ENCODE results near the gene TNK1. TPM values are rescaled to one million over a fixed set of nuclear protein-coding genes. Genes with fewer than 3 reads are reported as not detected.

Gene TNK1
- total and polyA plus RNA-seq, 2 of the 8 experiments (the other 6 are each of a cell fraction or from before 2014, with no cell fraction given), result 7.6 to 9.5 TPM

DNA sequence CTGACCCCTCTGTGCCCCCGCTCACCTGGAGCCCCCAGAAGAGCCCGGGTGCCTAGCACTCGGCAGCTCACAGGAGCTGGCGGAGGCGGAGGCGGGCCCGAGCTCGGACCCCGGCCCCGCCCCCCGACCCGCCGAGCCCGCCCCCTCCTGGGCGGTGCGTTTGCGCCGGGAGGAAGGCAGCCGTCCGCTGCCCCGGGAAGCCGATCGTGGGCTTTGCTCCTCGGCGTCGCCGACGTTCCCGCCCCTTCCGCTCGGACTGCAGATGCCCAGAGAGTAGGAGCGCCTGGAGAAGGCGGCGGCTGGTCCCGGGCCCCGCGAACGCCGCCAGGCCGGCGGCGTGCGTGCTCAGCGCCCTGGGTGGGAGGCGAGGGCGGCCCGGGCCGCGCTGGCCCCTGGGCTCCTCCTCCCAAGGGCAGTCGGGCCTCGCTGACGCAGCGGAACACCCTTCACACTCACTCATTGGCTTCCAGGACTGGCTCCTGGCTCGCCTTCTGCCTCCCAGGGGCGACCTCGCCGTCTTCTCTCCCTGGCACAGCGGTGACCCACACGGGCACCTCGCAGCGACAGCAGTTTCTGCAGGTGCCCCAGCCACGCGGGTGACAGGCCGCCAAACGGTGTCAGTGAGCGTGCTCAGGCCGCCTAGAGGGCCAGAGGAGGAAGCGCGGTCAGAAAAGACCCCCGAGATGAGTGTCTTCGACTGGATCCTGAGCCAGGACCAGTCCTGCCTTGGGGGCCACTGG is 13.7 kb downstream of the TNK1 start, which contains the start of gene PLSCR3 (continued):
- TF ChIP-seq YY1 (IDR thresholded peaks at IDR 0.05; ENCODE audit: low read depth, low read length) (no peak), HDAC2 (IDR thresholded peaks at IDR 0.05; ENCODE audit: borderline replicate concordance in 1 of 2, low read depth in 2 of 2, low read length in 2 of 2) (peak in 1 of 2 experiments; percentile 63; a peak in 1 of 4 replicates), MAFK (IDR thresholded peaks at IDR 0.05; ENCODE audit: low read depth, low read length) (peak; percentile 9; the same call in 1 of the 2 replicates), POLR2A (IDR thresholded peaks at IDR 0.05; ENCODE audit: control extremely low read depth in 1 of 2, low read depth in 2 of 2, low read length in 2 of 2) (peak in 1 of 2 experiments; percentile 62; a peak in 1 of 3 replicates), GTF2F1 (IDR thresholded peaks at IDR 0.05; ENCODE audit: borderline replicate concordance, low read depth, low read length) (no peak), SIN3A (conservative IDR thresholded peaks at IDR 0.05 in 1 of 2, IDR thresholded peaks at IDR 0.05 in 1 of 2; ENCODE audit: low read depth in 1 of 2, low read length in 2 of 2) (peak; percentile 62 to 93; a peak in 3 of 4 replicates), PHF8 (conservative IDR thresholded peaks at IDR 0.05; ENCODE audit: low read depth, low read length) (peak; percentile 27; the same call in 1 of the 2 replicates), CTBP2 (IDR thresholded peaks at IDR 0.05; ENCODE audit: borderline replicate concordance, insufficient read depth, insufficient read length, low read length) (peak; percentile 65), NANOG (IDR thresholded peaks at IDR 0.05; ENCODE audit: insufficient read depth, low read depth, low read length, poor library complexity, severe bottlenecking) (no peak), SAP30 (IDR thresholded peaks at IDR 0.05; ENCODE audit: insufficient read depth, insufficient replicate concordance, low read length) (peak; percentile 75), KDM4A (IDR thresholded peaks at IDR 0.05; ENCODE audit: low read depth, low read length, severe bottlenecking) (peak; percentile 24), CBX8 (IDR thresholded peaks at IDR 0.05; ENCODE audit: borderline replicate concordance, low read depth, low read length) (no peak), CREB1 (IDR thresholded peaks at IDR 0.05) (peak; percentile 49; the same call in 1 of the 2 replicates), TCF12 (IDR thresholded peaks at IDR 0.05; ENCODE audit: low read depth, low read length) (no peak), RAD21 (IDR thresholded peaks at IDR 0.05 in 1 of 2, conservative IDR thresholded peaks at IDR 0.05 in 1 of 2; ENCODE audit: low read depth in 2 of 2, low read length in 2 of 2) (0 out of 4 replicates have a peak, but pooled peaks have one; percentile 11 to 26)
- TF ChIP-seq, protein P1, sequence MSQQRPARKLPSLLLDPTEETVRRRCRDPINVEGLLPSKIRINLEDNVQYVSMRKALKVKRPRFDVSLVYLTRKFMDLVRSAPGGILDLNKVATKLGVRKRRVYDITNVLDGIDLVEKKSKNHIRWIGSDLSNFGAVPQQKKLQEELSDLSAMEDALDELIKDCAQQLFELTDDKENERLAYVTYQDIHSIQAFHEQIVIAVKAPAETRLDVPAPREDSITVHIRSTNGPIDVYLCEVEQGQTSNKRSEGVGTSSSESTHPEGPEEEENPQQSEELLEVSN (IDR thresholded peaks at IDR 0.05), result no peak; the same call in 1 of the 2 replicates
